ENCODE measurements around the gene EPAS1.

Gene EPAS1

GRCh38 chr2:46323730-46324129 is 26.5 kb downstream of the EPAS1 start:
- DNase-seq (ENCODE audit: low spot score), result no peak

GRCh38 chr2:46325182-46325928 is 28.1 kb downstream of the EPAS1 start:
- DNase-seq (ENCODE audit: low spot score), result no peak

GRCh38 chr2:46326231-46326980 is 29.2 kb downstream of the EPAS1 start:
- DNase-seq (ENCODE audit: low spot score), result no peak

- DNase-seq (ENCODE audit: low spot score), result no peak
Measured at GRCh38 chr2:46327627-46328026, 30.4 kb downstream of the EPAS1 start.

- no peak for DNase-seq (ENCODE audit: low spot score)
Measured at GRCh38 chr2:46328291-46328690, 31.1 kb downstream of the EPAS1 start.

GRCh38 chr2:46328829-46329228 is 31.6 kb downstream of the EPAS1 start:
- DNase-seq (ENCODE audit: low spot score), result no peak

GRCh38 chr2:46329340-46329739 is 32.1 kb downstream of the EPAS1 start:
- DNase-seq (ENCODE audit: low spot score), result no peak

- peak; percentile 74 for DNase-seq (ENCODE audit: low spot score)
Measured at GRCh38 chr2:46329803-46330775, 32.9 kb downstream of the EPAS1 start.

- DNase-seq (ENCODE audit: low spot score), result no peak
Measured at GRCh38 chr2:46331109-46331766, 34.0 kb downstream of the EPAS1 start.

GRCh38 chr2:46332686-46333281 is 35.6 kb downstream of the EPAS1 start:
- no peak for DNase-seq (ENCODE audit: low spot score)

- DNase-seq (ENCODE audit: low spot score), result no peak
Measured at GRCh38 chr2:46333912-46334311, 36.7 kb downstream of the EPAS1 start.

- peak; percentile 24 for DNase-seq (ENCODE audit: low spot score)
Measured at GRCh38 chr2:46334389-46335271, 37.4 kb downstream of the EPAS1 start.

- DNase-seq (ENCODE audit: low spot score), result peak; percentile 74
Measured at GRCh38 chr2:46335391-46336282, 38.4 kb downstream of the EPAS1 start.

GRCh38 chr2:46336283-46336959 is 39.2 kb downstream of the EPAS1 start:
- peak; percentile 19 for DNase-seq (ENCODE audit: low spot score)

GRCh38 chr2:46337208-46337994 is 40.2 kb downstream of the EPAS1 start:
- peak; percentile 32 for DNase-seq (ENCODE audit: low spot score)

GRCh38 chr2:46338674-46339073 is 41.5 kb downstream of the EPAS1 start:
- no peak for DNase-seq (ENCODE audit: low spot score)

GRCh38 chr2:46339200-46339599 is 42.0 kb downstream of the EPAS1 start:
- no peak for DNase-seq (ENCODE audit: low spot score)
